Measurements from ENCODE around the gene WDR12. TPM values are rescaled to one million over a fixed set of nuclear protein-coding genes. Genes with fewer than 3 reads are reported as not detected.

WDR12 gene
- total RNA-seq, 1 experiment from 2014 or later: 140 TPM

DNA sequence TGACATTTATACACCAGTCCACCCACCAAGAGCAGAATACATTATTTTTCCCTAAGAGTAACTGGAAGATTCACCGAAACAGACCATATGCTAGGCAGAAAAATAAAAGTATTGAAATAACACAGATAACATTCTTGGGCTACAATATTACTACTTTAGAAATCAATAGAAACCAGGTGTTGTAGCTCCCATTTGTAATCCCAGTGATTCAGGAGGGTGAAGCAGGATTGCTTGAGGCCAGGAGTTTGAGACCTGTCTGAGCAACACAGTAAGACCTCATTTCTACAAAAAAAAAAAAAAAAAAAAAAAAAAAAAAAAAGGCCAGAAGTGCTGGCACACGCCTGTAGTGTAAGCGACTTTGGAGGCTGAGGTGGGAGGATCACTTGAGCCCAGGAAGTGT is 49.5 kb downstream of the WDR12 start:
- ATAC-seq (no peak), DNase-seq (ENCODE audit: low read depth, low spot score) (no peak)
- Histone ChIP-seq H3K4me1 (ENCODE audit: control insufficient read depth in 1 of 2, insufficient read depth in 2 of 2, low read length in 2 of 2) (no peaks in the 10 kb centered on the region), H3K79me2 (ENCODE audit: insufficient read depth, low read length) (no peaks in the 10 kb centered on the region), H3K9ac (ENCODE audit: low read length) (no peak overlapping the region), H3K4me2 (ENCODE audit: low read length) (no peak overlapping the region), H3K27ac (ENCODE audit: low read depth, low read length) (no peak overlapping the region), H3K27me3 (ENCODE audit: insufficient read depth, low read length) (no peaks in the 10 kb centered on the region), H3K9me3 (ENCODE audit: control insufficient read depth in 1 of 2, insufficient read depth in 1 of 2, low read depth in 1 of 2, low read length in 2 of 2) (no peaks in the 10 kb centered on the region), H3K36me3 (ENCODE audit: control insufficient read depth in 1 of 2, insufficient read depth in 2 of 2, low read length in 2 of 2) (no peaks in the 10 kb centered on the region), H3K4me3 (replicated peaks in 1 of 2; ENCODE audit: low read depth in 1 of 2, low read length in 2 of 2) (no peak overlapping the region), H3K9me2 (ENCODE audit: insufficient read depth) (no peaks in the 10 kb centered on the region), H4K20me1 (ENCODE audit: insufficient read depth) (no peaks in the 10 kb centered on the region), H2AFZ (ENCODE audit: low read depth, low read length, poor library complexity, severe bottlenecking) (no peak overlapping the region)
- CTCF ChIA-PET: interaction anchor here (0.7 kb wide), 1 partner anchor 272 kb away, joined by 4 read pairs; no protein-coding TSS in a partner anchor
- POLR2A ChIA-PET: no interaction called here
- TF ChIP-seq, protein P1, sequence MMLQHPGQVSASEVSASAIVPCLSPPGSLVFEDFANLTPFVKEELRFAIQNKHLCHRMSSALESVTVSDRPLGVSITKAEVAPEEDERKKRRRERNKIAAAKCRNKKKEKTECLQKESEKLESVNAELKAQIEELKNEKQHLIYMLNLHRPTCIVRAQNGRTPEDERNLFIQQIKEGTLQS (IDR thresholded peaks at IDR 0.05): no peak
- TF ChIP-seq, protein P2, sequence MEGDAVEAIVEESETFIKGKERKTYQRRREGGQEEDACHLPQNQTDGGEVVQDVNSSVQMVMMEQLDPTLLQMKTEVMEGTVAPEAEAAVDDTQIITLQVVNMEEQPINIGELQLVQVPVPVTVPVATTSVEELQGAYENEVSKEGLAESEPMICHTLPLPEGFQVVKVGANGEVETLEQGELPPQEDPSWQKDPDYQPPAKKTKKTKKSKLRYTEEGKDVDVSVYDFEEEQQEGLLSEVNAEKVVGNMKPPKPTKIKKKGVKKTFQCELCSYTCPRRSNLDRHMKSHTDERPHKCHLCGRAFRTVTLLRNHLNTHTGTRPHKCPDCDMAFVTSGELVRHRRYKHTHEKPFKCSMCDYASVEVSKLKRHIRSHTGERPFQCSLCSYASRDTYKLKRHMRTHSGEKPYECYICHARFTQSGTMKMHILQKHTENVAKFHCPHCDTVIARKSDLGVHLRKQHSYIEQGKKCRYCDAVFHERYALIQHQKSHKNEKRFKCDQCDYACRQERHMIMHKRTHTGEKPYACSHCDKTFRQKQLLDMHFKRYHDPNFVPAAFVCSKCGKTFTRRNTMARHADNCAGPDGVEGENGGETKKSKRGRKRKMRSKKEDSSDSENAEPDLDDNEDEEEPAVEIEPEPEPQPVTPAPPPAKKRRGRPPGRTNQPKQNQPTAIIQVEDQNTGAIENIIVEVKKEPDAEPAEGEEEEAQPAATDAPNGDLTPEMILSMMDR (IDR thresholded peaks at IDR 0.05 in 2 of 3, conservative IDR thresholded peaks at IDR 0.05 in 1 of 3; ENCODE audit: borderline replicate concordance in 1 of 3, insufficient read depth in 1 of 3, low read depth in 2 of 3, low read length in 2 of 3): no peak
- TF ChIP-seq, protein P3, sequence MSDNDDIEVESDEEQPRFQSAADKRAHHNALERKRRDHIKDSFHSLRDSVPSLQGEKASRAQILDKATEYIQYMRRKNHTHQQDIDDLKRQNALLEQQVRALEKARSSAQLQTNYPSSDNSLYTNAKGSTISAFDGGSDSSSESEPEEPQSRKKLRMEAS (IDR thresholded peaks at IDR 0.05): no peak
- no peak for TF ChIP-seq POLR2AphosphoS5 (IDR thresholded peaks at IDR 0.05; ENCODE audit: low read depth, low read length)
- no peak for TF ChIP-seq RAD21 (IDR thresholded peaks at IDR 0.05; ENCODE audit: low read depth)
- TF ChIP-seq SIN3A (IDR thresholded peaks at IDR 0.05; ENCODE audit: low read depth): no peak
- no peak for TF ChIP-seq CEBPB (IDR thresholded peaks at IDR 0.05; ENCODE audit: low read depth)
- no peak for TF ChIP-seq CBX3 (IDR thresholded peaks at IDR 0.05; ENCODE audit: low read depth)
- TF ChIP-seq, protein P4, sequence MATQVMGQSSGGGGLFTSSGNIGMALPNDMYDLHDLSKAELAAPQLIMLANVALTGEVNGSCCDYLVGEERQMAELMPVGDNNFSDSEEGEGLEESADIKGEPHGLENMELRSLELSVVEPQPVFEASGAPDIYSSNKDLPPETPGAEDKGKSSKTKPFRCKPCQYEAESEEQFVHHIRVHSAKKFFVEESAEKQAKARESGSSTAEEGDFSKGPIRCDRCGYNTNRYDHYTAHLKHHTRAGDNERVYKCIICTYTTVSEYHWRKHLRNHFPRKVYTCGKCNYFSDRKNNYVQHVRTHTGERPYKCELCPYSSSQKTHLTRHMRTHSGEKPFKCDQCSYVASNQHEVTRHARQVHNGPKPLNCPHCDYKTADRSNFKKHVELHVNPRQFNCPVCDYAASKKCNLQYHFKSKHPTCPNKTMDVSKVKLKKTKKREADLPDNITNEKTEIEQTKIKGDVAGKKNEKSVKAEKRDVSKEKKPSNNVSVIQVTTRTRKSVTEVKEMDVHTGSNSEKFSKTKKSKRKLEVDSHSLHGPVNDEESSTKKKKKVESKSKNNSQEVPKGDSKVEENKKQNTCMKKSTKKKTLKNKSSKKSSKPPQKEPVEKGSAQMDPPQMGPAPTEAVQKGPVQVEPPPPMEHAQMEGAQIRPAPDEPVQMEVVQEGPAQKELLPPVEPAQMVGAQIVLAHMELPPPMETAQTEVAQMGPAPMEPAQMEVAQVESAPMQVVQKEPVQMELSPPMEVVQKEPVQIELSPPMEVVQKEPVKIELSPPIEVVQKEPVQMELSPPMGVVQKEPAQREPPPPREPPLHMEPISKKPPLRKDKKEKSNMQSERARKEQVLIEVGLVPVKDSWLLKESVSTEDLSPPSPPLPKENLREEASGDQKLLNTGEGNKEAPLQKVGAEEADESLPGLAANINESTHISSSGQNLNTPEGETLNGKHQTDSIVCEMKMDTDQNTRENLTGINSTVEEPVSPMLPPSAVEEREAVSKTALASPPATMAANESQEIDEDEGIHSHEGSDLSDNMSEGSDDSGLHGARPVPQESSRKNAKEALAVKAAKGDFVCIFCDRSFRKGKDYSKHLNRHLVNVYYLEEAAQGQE (IDR thresholded peaks at IDR 0.05; ENCODE audit: low read depth): no peak
- TF ChIP-seq ELF1 (IDR thresholded peaks at IDR 0.05; ENCODE audit: borderline replicate concordance, low read depth): no peak
- no peak for TF ChIP-seq POLR2A (IDR thresholded peaks at IDR 0.05; ENCODE audit: borderline replicate concordance, extremely low read depth, insufficient read depth, insufficient read length)
- TF ChIP-seq JUND (IDR thresholded peaks at IDR 0.05): no peak
- RAD21 ChIA-PET (ENCODE audit: low non-redundant PET in 1 of 2, low total read pairs in 2 of 2, uncharacterized antibody in 2 of 2, unreplicated experiment in 2 of 2): no interaction called here
- no TSS peak for BruUV-seq (replicated peaks)
- intact Hi-C loops (cut with micrococcal nuclease): no loop called here

Measured in HCT116 (cell line).